Fibroblast of the aortic adventitia (primary cell): ENCODE data around the gene MAP1A. TPM values are rescaled to one million over a fixed set of nuclear protein-coding genes. Genes with fewer than 3 reads are reported as not detected.
"Not testable (repeated sequence)": the region's sequence is repeated elsewhere in the genome, so short reads cannot be mapped to it uniquely, and the experiment has no call there.

ENCODE experiments used
- DNase-seq: peaks from one replicate; pipeline ENCODE4 v3.0.0-alpha.2; 2010; ENCODE audit warnings: low read depth
- H3K4me3 ChIP-seq: 2 replicates; pipeline ENCODE4 v1.5.1; 2011; ENCODE audit warnings: low read depth, mild to moderate bottlenecking, control low read depth, low read length, moderate library complexity
- total RNA-seq: library from RNA; depleted of rRNA; stranded (reverse); fragments of >200 nt; gene quantifications from 2 replicates; pipeline ENCODE4 v1.2.3, GENCODE V29; 2012; ENCODE audit warnings: low replicate concordance
- TF ChIP-seq, protein P1 (sequence below): IDR thresholded peaks from 2 replicates; pipeline ENCODE4 v1.5.1; 2011; ENCODE audit warnings: mild to moderate bottlenecking, low read length, control low read depth, inconsistent platforms; ENCODE audit not compliant: insufficient read depth

MAP1A gene
- total RNA-seq, 1 donor = 108 TPM

DNA sequence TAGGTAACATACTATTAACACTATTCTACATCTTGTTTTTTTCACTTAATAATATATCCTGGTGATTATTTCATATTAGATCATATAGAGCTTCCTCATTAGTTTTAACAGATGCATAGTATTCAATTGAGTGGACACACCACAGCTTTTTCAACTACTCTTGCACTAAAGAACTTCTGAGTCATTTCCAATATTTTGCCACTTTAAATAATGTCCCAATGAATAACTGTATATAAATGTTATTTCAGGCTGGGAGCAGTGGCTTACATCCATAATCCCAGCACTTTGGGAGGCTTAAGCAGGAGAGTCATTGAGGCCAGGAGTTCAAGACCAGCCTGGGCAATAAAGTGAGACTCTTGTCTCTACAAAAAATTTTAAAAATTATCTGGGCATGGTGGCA is 26.9 kb downstream of the MAP1A start:
- no peak overlapping the region for H3K4me3 ChIP-seq
- no peak for DNase-seq
- TF ChIP-seq, protein P1, sequence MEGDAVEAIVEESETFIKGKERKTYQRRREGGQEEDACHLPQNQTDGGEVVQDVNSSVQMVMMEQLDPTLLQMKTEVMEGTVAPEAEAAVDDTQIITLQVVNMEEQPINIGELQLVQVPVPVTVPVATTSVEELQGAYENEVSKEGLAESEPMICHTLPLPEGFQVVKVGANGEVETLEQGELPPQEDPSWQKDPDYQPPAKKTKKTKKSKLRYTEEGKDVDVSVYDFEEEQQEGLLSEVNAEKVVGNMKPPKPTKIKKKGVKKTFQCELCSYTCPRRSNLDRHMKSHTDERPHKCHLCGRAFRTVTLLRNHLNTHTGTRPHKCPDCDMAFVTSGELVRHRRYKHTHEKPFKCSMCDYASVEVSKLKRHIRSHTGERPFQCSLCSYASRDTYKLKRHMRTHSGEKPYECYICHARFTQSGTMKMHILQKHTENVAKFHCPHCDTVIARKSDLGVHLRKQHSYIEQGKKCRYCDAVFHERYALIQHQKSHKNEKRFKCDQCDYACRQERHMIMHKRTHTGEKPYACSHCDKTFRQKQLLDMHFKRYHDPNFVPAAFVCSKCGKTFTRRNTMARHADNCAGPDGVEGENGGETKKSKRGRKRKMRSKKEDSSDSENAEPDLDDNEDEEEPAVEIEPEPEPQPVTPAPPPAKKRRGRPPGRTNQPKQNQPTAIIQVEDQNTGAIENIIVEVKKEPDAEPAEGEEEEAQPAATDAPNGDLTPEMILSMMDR = no peak

DNA sequence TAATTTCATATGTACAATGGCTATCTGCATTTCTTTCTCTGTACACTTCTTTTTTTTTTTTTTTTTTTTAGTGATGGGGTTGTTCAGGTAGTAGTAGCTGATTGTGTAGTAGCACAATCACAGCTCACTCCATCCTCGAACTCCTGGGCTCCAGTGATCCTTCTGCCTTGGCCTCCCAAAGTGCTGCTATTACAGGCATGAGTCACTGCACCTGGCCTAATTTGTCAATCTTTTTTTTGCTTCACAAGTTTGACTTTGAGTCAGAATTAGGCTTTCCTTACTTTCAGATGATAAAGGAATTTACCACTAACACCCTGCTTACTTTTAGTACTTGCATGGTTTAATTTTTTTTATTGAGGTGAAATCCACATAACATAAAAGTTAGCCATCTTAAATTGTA is 28.0 kb downstream of the MAP1A start:
- no peak for DNase-seq
- no peak overlapping the region for H3K4me3 ChIP-seq
- TF ChIP-seq, protein P1 = no peak

DNA sequence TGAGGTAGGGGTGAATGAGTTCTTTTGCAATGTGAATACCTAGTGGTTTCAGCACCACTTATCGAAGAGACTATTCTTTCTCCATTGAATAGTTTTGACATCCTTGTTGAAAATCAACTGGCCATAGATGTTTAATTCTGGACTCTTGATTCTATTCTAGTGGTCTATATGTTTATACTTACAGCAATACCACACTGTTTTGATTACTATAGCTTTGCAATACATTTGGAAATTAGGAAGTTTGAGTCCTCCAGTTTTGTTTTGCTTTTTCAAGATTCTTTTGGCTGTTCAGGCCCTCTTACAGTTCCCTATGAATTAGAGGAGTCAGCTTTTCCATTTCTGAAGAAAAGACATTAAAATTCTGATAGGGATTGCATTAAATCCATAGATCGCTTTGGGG is 30.1 kb downstream of the MAP1A start:
- no peak overlapping the region for H3K4me3 ChIP-seq
- no peak for DNase-seq
- TF ChIP-seq, protein P1 = no peak

DNA sequence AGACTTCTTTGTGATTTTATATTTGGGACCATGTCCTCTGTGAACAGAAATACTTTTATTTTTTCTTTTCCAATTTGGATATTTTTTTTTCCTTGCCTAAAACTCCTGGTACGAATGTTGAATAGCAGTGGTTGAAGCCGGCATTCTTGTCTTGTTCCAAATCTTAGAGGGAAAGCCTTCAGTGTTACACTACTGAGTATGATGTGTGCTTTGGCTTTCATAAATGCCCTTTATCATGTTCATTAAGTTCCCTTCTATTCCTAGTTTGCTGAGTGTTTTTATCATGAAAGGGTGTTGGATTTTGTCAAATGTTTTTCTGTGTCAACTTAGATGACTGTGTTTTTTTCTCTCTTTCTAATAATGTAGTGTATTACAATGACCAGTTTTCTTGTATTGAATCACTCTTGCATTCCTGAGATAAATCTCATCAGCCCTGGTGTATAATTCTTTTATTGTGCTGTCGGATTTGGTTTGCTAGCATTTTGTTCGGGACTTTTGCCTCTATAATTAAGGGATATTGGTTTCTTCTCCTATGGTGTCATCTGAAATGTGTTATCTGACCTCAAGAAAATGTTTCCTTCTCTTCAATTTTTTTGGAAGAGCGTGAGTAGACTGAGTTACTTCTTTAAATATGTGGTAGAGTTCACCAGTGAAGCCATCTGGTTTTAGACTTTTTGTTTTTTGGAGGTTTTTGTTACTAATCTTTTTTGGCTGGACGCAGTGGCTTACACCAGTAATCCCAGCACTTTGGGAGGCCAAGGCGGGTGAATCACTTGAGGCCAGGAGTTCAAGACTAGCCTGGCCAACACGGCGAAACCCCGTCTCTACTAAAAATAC is 33.3 kb downstream of the MAP1A start:
- no peak overlapping the region for H3K4me3 ChIP-seq
- TF ChIP-seq, protein P1 = no peak
- DNase-seq = peak; percentile 92

DNA sequence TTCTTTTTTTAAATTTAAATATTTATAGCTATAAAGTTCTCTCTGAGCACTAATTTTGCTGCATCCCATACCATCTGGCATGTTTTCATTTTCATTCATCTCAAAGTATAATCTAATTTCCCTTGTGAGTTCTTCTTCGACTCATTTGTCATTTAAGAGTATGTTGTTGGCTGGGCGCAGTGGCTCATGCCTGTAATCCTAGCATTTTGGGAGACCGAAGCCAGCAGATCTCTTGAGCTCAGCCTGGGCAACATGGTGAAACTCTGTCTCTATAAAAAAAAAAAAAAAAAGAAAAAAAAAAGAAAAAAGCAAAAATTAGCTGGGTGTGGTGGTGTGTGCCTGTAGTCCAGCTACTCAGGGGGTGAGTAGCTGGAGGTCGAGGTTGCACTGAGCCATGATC is 34.8 kb downstream of the MAP1A start:
- no peak for DNase-seq
- TF ChIP-seq, protein P1 = no peak
- H3K4me3 ChIP-seq = no peak overlapping the region

DNA sequence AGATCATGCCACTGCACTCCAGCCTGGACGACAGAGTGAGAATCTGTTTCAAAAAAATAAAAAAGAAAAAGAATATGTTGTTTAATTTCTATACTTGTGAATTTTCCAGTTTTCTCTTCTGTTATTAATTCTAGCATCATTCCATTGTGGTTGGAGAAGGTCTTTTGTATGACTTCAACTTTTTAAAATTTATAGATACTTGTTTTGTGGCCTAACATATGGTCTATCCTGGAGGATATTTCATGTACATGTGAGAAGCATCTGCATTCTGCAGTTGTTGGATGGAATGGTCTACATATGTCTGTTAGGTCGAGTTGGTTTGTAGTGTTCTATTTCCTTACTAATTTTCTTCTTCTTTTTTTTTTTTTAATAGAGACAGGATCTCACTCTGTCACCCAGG is 35.6 kb downstream of the MAP1A start:
- TF ChIP-seq, protein P1 = no peak
- no peak for DNase-seq
- H3K4me3 ChIP-seq = no peak overlapping the region

DNA sequence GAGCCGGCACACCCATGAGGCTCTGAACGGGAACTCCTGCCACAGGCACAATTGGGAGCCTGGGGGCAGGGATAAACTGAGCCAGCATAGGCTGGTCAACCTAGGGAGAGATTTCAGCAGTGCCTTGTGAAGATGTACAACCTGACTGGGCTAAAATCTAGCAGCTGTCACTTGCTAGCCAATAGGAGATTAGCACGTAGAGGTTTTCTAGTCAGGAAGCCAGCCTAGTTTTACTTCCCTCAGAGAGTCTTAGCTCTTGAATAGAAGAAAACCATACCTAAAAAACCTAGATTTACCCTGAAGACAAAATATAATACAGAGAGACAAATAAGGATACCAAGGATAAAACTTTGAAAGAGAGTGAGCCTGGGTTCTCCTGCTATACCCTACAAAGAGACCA is 45.3 kb downstream of the MAP1A start:
- DNase-seq, H3K4me3 ChIP-seq: not testable (repeated sequence)

DNA sequence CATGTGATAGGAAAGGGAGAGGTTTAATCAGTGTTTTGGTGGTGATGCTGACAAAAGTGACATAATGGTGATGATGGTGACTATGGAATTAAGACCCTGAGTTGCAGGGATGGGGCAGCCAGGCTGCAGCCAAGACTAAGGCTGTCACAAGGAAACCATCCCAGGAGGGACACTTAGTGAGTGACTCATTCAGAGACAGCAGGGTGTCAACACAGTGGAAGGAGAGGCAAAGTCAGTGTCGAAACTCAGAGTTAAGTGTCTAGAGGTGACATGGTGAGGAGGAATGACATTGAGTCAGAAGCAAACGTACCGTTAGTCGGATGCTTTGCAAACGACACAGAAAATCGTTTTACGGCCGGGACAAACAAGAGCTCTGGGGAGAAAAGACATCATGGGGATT is 46.4 kb downstream of the MAP1A start:
- DNase-seq = not testable (repeated sequence)

DNA sequence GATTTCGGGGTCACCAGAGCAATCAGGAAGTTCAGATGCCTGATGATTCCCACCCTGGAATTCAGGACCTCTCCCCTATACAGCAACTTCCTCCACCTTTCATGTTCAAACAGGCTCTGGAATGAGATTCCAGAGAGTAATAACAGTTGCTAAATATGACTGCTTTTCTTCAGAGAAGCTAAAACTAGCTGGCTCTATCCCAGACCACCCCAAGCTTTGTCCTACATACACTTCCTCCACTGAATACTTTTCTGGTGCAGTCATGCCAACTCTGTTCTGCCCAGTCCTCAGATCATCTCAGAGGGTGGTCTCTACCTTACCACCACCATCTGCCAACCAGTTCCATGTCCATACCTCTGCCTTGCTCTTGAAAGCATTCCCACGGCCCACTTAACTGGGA is 49.2 kb downstream of the MAP1A start:
- H3K4me3 ChIP-seq, DNase-seq: not testable (repeated sequence)

More for the DNA sequence above, 46.4 kb downstream of the MAP1A start:
- not testable (repeated sequence) for H3K4me3 ChIP-seq

DNA sequence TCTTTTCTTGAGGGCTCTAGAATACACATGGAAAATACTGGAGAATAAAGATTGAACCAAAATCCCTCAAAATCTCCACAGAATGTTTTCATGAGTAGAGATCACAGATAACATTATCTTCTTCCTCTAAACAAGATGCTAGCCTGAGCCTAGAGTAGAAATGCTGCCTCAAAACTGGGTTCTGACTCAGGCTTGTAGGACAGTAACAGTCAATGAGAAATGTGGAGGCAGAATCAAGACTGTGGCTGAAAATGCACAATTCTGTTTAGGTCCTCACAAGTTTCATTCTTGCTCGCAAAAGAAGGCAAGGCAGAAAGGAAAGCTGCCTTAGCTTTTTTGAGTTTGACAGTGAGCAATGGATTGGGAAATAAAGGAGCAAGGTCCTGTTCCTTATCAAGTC is 57.2 kb downstream of the MAP1A start:
- not testable (repeated sequence) for DNase-seq, H3K4me3 ChIP-seq
